Measurements from ENCODE around the gene NUDT8.
"Not testable (repeated sequence)": the region's sequence is repeated elsewhere in the genome, so short reads cannot be mapped to it uniquely, and the experiment has no call there.

NUDT8 gene

GRCh38 chr11:67660752-67661151 is 31.0 kb upstream of the NUDT8 start:
- DNase-seq (ENCODE audit: low read depth): not testable (repeated sequence)

GRCh38 chr11:67659651-67660165 is 30.0 kb upstream of the NUDT8 start:
- not testable (repeated sequence) for DNase-seq (ENCODE audit: low read depth)

GRCh38 chr11:67657300-67657699 is 27.6 kb upstream of the NUDT8 start:
- no peak for DNase-seq (ENCODE audit: low read depth)

GRCh38 chr11:67656278-67656922 is 26.7 kb upstream of the NUDT8 start:
- peak; percentile 19 for DNase-seq (ENCODE audit: low read depth)

GRCh38 chr11:67654225-67654624 is 24.5 kb upstream of the NUDT8 start:
- no peak for DNase-seq (ENCODE audit: low read depth)

GRCh38 chr11:67652965-67653845 is 23.5 kb upstream of the NUDT8 start:
- DNase-seq (ENCODE audit: low read depth): no peak

- no peak for DNase-seq (ENCODE audit: low read depth)
Observed at GRCh38 chr11:67651976-67652781, 22.4 kb upstream of the NUDT8 start.

- no peak for DNase-seq (ENCODE audit: low read depth)
Observed at GRCh38 chr11:67649634-67650510, 20.1 kb upstream of the NUDT8 start.

- no peak for DNase-seq (ENCODE audit: low read depth)
Observed at GRCh38 chr11:67648796-67649613, 19.3 kb upstream of the NUDT8 start.

GRCh38 chr11:67648140-67648795 is 18.5 kb upstream of the NUDT8 start:
- DNase-seq (ENCODE audit: low read depth): no peak

GRCh38 chr11:67647471-67647870 is 17.7 kb upstream of the NUDT8 start:
- no peak for DNase-seq (ENCODE audit: low read depth)

- DNase-seq (ENCODE audit: low read depth): no peak
Observed at GRCh38 chr11:67646535-67647336, 17.0 kb upstream of the NUDT8 start.

- no peak for DNase-seq (ENCODE audit: low read depth)
Observed at GRCh38 chr11:67645521-67646461, 16.1 kb upstream of the NUDT8 start.

GRCh38 chr11:67644472-67645418 is 15.0 kb upstream of the NUDT8 start:
- DNase-seq (ENCODE audit: low read depth): no peak

- peak; percentile 19 for DNase-seq (ENCODE audit: low read depth)
Observed at GRCh38 chr11:67644042-67644441, 14.3 kb upstream of the NUDT8 start.

Data from amniotic epithelial cell (primary cell).